OCI-M2 (cell line): ENCODE measurements around the gene B3GLCT.
"Not testable (repeated sequence)": the region's sequence is repeated elsewhere in the genome, so short reads cannot be mapped to it uniquely, and the experiment has no call there.

Experiments
- DNase-seq: peaks from one replicate; lab custom pipeline; 2025; ENCODE audit not compliant: unreplicated experiment; lab: John Stamatoyannopoulos, UW

Gene B3GLCT

DNA sequence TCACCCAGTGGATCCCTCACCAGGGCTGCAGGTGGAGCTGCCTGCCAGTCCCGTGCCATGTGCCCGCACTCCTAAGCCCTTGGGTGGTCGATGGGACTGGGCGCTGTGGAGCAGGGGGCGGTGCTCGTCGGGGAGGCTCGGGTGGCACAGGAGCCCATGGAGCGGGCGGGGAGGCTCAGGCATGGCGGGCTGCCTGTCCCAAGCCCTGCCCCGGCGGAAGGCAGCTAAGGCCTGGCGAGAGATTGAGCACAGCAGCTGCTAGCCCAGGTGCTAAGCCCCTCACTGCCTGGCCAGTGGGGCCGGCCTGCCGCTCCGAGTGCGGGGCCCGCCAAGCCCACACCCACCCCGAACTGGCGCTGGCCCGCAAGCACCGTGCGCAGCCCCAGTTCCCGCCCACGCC lies 16.8 kb upstream of the B3GLCT start:
- DNase-seq: no peak

- DNase-seq: no peak
Measured at GRCh38 chr13:31184451-31184850, 15.3 kb upstream of the B3GLCT start.

DNA sequence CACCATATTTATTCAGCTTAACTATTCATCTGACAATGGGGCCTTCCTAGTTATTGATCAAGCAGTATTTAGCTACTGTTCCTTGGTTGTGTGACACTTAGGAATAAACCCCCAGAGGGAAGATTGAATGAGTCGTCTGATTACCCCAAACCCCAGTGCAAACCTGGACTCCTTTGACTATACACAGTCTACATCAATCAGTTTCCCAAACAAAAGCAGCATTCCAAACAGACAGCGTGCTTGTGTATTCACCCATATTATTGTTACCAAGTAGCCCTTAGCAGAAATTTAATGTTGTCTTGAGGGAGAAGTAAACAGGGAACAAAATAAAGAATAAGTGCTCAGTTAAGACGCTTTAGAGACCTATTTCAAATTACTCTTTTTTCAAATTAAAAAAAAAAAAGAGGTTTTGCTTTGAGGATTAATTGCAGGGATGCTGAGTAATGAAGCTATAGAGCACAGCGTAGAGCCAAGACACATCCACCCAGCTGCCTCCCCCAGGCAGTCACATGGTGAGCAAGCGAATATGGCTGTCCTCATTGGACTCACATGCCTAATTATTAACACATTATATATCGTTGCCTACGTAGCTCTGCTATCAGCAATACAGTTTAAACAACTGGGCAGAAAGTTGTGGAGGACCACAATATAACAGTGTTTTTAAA lies 14.7 kb upstream of the B3GLCT start:
- DNase-seq: no peak

DNA sequence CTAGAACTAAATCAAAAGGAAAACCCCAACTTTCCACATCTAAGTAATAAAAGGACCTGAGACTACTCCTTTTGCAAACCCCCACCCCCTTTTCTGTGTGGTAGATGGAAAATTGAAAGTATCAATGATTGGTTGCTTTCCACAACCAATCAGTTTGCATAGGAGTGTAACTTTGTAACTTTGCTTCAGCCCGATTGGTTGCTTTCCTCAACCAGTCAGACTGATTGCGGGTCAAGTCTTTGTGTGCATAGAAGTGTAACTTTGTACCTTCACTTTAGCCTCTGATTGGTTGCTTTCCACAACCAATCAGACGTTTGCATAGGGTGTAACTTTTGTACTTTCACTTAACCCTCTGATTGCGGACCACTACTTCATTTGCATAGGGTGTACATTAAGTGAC lies 8.0 kb upstream of the B3GLCT start:
- DNase-seq: no peak

GRCh38 chr13:31192306-31192705 lies 7.5 kb upstream of the B3GLCT start:
- no peak for DNase-seq

- no peak for DNase-seq
Measured at GRCh38 chr13:31195616-31196015, 4.2 kb upstream of the B3GLCT start.

- DNase-seq: no peak
Measured at GRCh38 chr13:31196992-31197391, 2.8 kb upstream of the B3GLCT start.

DNA sequence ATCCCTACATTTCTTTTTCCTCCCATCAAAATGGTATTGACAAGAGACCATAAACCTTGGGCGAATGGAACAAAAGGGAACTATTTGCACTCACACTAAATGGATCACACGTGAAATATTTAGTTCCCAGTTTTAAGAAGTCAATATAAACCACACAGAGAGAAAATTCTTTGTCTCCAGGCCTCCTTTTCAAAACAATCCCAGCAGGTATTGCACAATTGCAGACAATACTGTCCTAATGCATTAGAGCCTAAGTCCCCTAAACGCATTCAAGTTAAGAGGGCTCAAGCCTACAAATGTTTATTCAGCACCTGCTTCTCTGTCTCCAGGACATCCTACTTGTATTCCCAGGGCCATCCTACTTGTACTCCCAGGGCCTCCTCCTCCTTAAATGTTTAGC lies 1.3 kb upstream of the B3GLCT start:
- DNase-seq: no peak

GRCh38 chr13:31199527-31199848 lies 287 bp upstream of the B3GLCT start:
- DNase-seq: no peak

GRCh38 chr13:31200637-31200971 lies 829 bp downstream of the B3GLCT start:
- no peak for DNase-seq

DNA sequence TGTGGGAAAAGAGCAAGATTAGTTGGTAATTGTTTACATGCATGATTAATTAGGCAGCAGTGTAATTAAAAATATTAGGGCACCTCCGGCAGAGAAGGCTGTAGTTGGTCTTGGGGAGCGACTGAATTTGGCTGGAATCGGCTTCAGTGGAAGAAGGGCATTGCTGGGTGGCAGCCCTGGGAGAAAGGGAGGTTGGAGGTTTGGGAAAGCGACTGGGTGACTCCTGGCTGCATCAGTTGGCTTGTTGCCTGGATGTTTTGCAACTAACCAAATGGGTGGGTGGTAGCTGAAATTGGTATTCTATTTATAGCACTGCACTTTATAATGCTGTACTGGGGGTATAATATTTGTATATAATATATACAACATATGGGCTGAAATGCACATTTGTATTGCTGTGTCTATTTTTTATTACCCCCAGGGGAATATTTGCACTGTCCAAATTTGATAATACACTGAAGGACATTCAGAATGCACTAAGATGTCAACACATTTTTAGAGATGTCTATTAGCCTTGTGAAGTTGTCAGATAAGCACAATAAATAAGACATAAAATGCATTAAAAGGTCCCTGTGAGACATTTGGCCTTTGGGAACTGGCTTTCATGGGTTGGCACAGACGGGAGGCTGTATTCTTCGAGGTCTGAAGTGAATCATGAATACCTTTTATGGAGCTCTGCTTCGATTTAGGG lies 1.7 kb downstream of the B3GLCT start:
- DNase-seq: no peak

DNA sequence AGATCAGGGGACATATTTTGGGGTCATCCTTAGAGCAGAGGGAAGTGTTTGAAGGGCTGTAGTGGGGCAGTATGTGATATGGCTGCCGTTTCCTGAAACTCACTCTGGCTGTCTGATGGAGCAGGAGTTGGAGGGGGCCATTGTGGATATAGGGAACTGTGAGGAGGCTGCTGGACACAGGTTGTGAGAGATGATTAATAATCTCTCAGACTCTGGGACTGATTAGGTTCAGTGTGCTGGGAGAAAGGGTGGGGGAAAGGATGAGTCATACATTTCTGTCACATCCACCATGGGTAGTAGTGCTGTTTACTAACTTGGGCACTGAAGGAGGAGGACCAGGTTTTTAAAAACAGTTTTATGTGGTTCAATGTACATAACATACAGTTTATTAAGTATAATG lies 4.8 kb downstream of the B3GLCT start:
- DNase-seq: peak; percentile 39

DNA sequence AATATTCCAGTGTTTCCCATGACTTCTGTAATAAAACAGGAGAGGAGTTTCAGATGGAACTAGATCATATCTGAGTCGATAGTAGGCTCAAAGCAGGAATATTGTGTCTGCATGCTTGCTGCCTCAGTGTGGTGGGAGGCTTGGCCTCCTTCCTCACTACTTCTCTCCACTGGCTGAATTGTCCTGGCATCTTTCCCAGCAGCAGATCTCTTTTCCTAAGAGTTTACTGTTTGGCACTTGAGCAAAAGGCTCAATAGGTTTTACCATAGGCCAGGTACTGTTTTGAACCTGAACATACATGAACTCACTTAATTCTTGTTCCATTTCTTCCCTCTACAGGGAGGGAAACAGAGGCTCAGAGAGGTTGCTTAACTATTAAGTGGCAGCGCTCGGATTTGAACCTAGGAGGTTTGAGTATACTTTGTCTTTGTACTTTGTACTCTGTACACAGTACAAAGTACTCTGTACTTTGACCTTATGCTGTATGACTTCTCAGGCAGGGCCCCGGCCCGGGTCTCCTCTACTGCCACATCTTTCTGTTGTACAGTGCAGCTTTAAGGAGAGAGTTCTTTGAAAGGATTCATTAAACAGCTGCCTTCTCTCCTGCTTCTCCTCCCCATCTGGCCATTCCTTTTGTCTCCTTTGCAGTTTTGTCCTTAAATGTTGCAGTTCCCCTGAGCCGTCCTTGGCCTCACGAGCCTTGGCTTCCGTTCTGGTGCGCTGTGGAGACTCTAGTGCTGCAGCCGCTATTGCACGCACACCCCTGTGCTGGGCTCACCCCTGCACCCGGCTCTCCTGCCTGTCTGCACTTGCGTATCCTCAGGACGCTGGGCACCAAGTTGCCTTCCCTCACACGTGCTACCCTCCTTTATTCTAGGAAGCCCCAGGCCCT lies 8.1 kb downstream of the B3GLCT start:
- DNase-seq: no peak

DNA sequence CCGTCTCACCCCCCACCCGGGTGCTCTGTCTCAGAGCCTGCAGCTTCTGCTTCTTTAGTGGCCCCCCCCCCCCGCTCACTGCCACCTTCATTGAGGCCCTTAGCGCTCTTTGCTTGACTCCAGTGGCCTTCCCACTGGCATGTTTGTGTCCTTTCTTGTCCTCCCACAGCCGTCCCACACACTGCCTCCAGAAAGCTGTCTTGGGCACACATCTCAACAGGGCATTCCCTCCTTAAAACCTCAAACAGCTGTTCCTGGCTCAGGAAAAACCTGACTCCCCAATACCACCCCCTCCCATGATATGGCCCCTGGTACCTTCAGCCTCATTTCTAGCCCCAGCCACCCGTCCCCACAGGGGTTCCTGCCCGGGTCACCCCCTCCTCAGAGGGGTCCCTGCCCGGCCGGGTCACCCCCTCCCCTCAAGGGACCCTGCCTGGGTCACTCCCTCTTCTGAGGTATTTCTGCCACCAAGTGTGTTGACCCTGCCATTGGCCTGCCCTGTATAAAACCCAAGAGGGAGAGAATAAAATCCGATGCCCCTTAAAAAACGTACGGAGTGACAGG lies 8.9 kb downstream of the B3GLCT start:
- no peak for DNase-seq

DNA sequence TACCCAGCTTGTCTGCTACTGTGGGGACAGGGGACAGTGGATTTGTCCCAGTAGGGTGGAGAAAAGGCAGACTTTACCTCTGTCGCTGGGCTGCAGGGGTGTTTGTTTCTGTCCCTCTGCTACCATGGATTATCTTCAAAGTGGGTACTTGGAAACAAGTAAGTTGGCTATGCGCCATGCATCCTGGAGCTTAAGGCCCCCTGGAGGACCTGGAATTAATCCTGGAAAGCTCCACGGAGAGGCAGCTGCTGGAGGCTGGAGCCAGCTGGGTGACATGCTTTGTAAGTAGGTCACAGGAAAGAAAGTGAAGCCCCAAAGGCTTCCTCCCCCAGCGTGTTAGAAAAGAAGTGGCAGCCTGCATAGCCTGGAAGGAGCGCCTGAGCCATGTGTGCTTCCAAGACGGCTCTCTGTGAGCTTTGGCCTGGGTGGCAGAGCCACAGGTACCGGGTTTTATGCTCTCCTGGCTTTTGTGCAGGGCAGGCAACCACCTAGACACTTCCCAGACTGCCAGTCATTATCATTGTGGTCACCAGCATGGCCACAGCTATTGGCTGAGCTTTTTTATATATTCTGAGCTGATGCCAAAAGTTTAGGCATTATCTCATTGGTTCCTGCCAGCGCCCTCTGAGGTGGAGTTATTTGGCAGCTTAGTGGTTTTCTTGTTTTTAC lies 9.5 kb downstream of the B3GLCT start:
- no peak for DNase-seq

- DNase-seq: no peak
Measured at GRCh38 chr13:31209841-31210210, 10.1 kb downstream of the B3GLCT start.

- no peak for DNase-seq
Measured at GRCh38 chr13:31213651-31214289, 14.0 kb downstream of the B3GLCT start.

DNA sequence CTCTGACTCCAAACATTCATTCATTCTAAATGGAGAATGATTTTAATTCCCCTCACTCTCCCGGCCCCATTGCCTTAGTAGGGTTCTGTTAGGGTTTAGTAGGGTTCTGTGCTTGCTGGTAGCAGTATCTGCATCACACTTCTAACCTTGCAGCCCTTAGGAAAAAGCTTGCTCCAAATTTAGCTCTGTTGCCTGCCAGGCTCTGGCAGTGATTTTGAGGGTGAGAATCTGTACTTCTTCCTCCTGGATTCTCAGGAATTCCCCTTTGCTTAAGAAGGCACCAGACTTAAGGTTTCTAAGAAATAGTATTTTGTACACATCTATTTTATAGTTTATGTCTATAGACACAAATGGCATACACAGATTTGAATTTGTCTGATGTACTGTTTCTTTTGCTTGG lies 14.7 kb downstream of the B3GLCT start:
- DNase-seq: no peak

- DNase-seq: not testable (repeated sequence)
Measured at GRCh38 chr13:31216916-31217315, 17.1 kb downstream of the B3GLCT start.

DNA sequence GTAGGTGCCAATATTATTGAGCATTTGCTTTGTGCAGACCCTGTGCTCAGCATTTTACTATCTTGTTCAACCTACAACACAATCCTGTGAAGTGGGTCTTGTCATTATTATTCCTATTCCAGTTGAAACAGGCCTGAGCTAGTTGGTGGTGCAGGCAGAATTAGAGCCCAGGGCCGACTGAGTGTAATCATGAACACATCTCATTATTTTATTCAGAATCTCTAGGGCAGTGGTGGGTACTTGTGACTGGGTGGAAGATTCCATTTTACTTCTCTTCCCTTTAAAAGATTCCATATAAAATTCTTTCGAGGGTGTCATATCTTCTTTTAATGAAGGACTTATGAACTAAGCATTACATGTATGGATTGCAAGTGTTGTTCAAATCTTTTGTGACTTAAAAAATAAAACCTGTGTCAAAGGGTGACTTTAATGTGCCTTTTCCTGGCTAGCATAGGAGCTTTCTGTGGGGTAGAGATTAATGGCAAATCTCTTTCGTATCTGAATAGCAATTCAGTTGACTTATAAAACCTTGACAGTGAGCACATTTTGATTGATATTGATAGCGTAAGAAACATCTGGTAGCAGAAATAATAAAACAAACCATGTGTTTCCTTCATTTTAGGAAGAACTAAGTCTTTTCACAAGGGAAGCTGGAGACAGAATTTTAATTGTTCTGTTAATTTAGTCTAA lies 20.3 kb downstream of the B3GLCT start:
- no peak for DNase-seq
